IPS DF 6.9 (cell line): Measurements from ENCODE around the gene TOR1B.
"Not testable (repeated sequence)": the region's sequence is repeated elsewhere in the genome, so short reads cannot be mapped to it uniquely, and the experiment has no call there.

ENCODE experiments used
- DNase-seq: peaks from one replicate; pipeline ENCODE4 v3.0.0-alpha.2; 2013; ENCODE audit warnings: low read depth, low spot score
- H3K27ac ChIP-seq: one replicate; pipeline ENCODE4 v1.5.1; 2013; ENCODE audit warnings: low read length, control low read depth
- H3K27me3 ChIP-seq: 2 replicates; pipeline ENCODE4 v1.6.1; 2013; ENCODE audit warnings: mild to moderate bottlenecking, low read length; ENCODE audit not compliant: control insufficient read depth, insufficient read depth
- H3K36me3 ChIP-seq: 2 replicates; pipeline ENCODE4 v1.6.1; 2013; ENCODE audit warnings: low read length; ENCODE audit not compliant: control insufficient read depth, insufficient read depth
- H3K4me1 ChIP-seq: 2 replicates; pipeline ENCODE4 v1.6.1; 2013; ENCODE audit warnings: low read length; ENCODE audit not compliant: control insufficient read depth, insufficient read depth
- H3K4me3 ChIP-seq: 2 replicates; pipeline ENCODE4 v1.5.1; 2013; ENCODE audit warnings: mild to moderate bottlenecking, low read length
- H3K9me3 ChIP-seq: 2 replicates; pipeline ENCODE4 v1.6.1; 2013; ENCODE audit warnings: low read length, inconsistent platforms; ENCODE audit not compliant: control insufficient read depth, insufficient read depth
- WGBS: extraction: QIAGEN DNeasy Blood & Tissue Kit; methylation state at CpG from one replicate; pipeline ENCODE4 v1.1.7; 2013; ENCODE audit warnings: mixed read lengths, missing lambda C conversion rate; ENCODE audit not compliant: insufficient read length, insufficient coverage; 5-methylcytosine and 5-hydroxymethylcytosine counted together

TOR1B gene

GRCh38 chr9:129762370-129762984, 40.5 kb upstream of the TOR1B start:
- H3K27me3 ChIP-seq, DNase-seq, H3K36me3 ChIP-seq, H3K9me3 ChIP-seq, H3K4me1 ChIP-seq, H3K27ac ChIP-seq, H3K4me3 ChIP-seq: not testable (repeated sequence)
- no CpG with 5 or more reads among the region's 13 CpGs for WGBS

GRCh38 chr9:129762985-129763926, 39.7 kb upstream of the TOR1B start:
- Histone ChIP-seq H3K27ac (no peak overlapping the region), H3K4me1 (no peaks in the 10 kb centered on the region), H3K27me3 (no peaks in the 10 kb centered on the region), H3K9me3 (no peaks in the 10 kb centered on the region), H3K4me3 (no peak overlapping the region), H3K36me3 (no peaks in the 10 kb centered on the region)
- no peak for DNase-seq
- no CpG with 5 or more reads among the region's 13 CpGs for WGBS

GRCh38 chr9:129765764-129766317, 37.1 kb upstream of the TOR1B start:
- no peak overlapping the region for H3K27ac ChIP-seq
- H3K4me3 ChIP-seq = no peak overlapping the region
- H3K4me1 ChIP-seq = no peaks in the 10 kb centered on the region
- no peaks in the 10 kb centered on the region for H3K36me3 ChIP-seq
- no peak for DNase-seq
- WGBS = no CpG with 5 or more reads among the region's 4 CpGs
- no peaks in the 10 kb centered on the region for H3K27me3 ChIP-seq
- H3K9me3 ChIP-seq = no peaks in the 10 kb centered on the region

GRCh38 chr9:129768486-129768885, 34.5 kb upstream of the TOR1B start:
- no peak for DNase-seq
- Histone ChIP-seq H3K27me3 (no peaks in the 10 kb centered on the region), H3K4me1 (no peaks in the 10 kb centered on the region), H3K9me3 (no peaks in the 10 kb centered on the region), H3K36me3 (no peaks in the 10 kb centered on the region), H3K4me3 (no peak overlapping the region), H3K27ac (no peak overlapping the region)
- WGBS = no CpG with 5 or more reads among the region's 6 CpGs

- no peaks in the 10 kb centered on the region for H3K36me3 ChIP-seq
- no peak overlapping the region for H3K27ac ChIP-seq
- no peaks in the 10 kb centered on the region for H3K4me1 ChIP-seq
- H3K27me3 ChIP-seq = no peaks in the 10 kb centered on the region
- no peak for DNase-seq
- no CpG with 5 or more reads among the region's 5 CpGs for WGBS
- no peaks in the 10 kb centered on the region for H3K9me3 ChIP-seq
- no peak overlapping the region for H3K4me3 ChIP-seq
Measured at GRCh38 chr9:129769669-129770068, 33.3 kb upstream of the TOR1B start.

- H3K36me3 ChIP-seq = no peaks in the 10 kb centered on the region
- H3K9me3 ChIP-seq = no peaks in the 10 kb centered on the region
- no peak overlapping the region for H3K27ac ChIP-seq
- DNase-seq = no peak
- no peak overlapping the region for H3K4me3 ChIP-seq
- H3K27me3 ChIP-seq = no peaks in the 10 kb centered on the region
- WGBS = no CpG with 5 or more reads among the region's 5 CpGs
- H3K4me1 ChIP-seq = no peaks in the 10 kb centered on the region
Measured at GRCh38 chr9:129770741-129771140, 32.2 kb upstream of the TOR1B start.

- DNase-seq = no peak
- no peaks in the 10 kb centered on the region for H3K36me3 ChIP-seq
- H3K9me3 ChIP-seq = no peaks in the 10 kb centered on the region
- no peak overlapping the region for H3K4me3 ChIP-seq
- no CpG with 5 or more reads among the region's 10 CpGs for WGBS
- peaks cover 2% of the 10 kb centered on the region; the same call in 1 of the 2 replicates for H3K4me1 ChIP-seq
- no peak overlapping the region for H3K27ac ChIP-seq
- H3K27me3 ChIP-seq = no peaks in the 10 kb centered on the region
Measured at GRCh38 chr9:129773262-129774048, 29.5 kb upstream of the TOR1B start.

GRCh38 chr9:129774791-129775447, 28.1 kb upstream of the TOR1B start:
- no peaks in the 10 kb centered on the region for H3K36me3 ChIP-seq
- H3K27me3 ChIP-seq = no peaks in the 10 kb centered on the region
- no CpG with 5 or more reads among the region's 20 CpGs for WGBS
- DNase-seq = no peak
- no peak overlapping the region for H3K27ac ChIP-seq
- no peak overlapping the region for H3K4me3 ChIP-seq
- no peaks in the 10 kb centered on the region for H3K9me3 ChIP-seq
- peaks cover 2% of the 10 kb centered on the region; the same call in 1 of the 2 replicates for H3K4me1 ChIP-seq

- Histone ChIP-seq H3K27me3 (no peaks in the 10 kb centered on the region), H3K4me1 (peaks cover 2% of the 10 kb centered on the region; the same call in 1 of the 2 replicates), H3K36me3 (no peaks in the 10 kb centered on the region), H3K9me3 (no peaks in the 10 kb centered on the region), H3K4me3 (no peak overlapping the region), H3K27ac (no peak overlapping the region)
- no peak for DNase-seq
- no CpG with 5 or more reads among the region's 2 CpGs for WGBS
Measured at GRCh38 chr9:129775448-129775798, 27.6 kb upstream of the TOR1B start.

- WGBS = no CpG with 5 or more reads among the region's 4 CpGs
- not testable (repeated sequence) for DNase-seq, H3K4me3 ChIP-seq, H3K9me3 ChIP-seq, H3K27me3 ChIP-seq, H3K4me1 ChIP-seq, H3K36me3 ChIP-seq, H3K27ac ChIP-seq
Measured at GRCh38 chr9:129776096-129776495, 26.9 kb upstream of the TOR1B start.
